Mesenchymal stem cell (in vitro differentiated cells and primary cell): ENCODE results near the gene RTN4RL2.

ENCODE experiments used
- DNase-seq: peaks from one replicate; pipeline ENCODE4 v3.0.0-alpha.2; 2013
- H2AFZ ChIP-seq: one replicate; pipeline ENCODE4 v1.6.1; 2013; ENCODE audit warnings: low read depth, mild to moderate bottlenecking, control low read depth, inconsistent platforms, low read length, moderate library complexity
- H2AK5ac ChIP-seq: 2 replicates; pipeline ENCODE4 v1.6.1; 2013; ENCODE audit warnings: low read length, moderate library complexity, mild to moderate bottlenecking, inconsistent platforms; ENCODE audit not compliant: severe bottlenecking
- H2BK120ac ChIP-seq: one replicate; pipeline ENCODE4 v1.6.1; 2013; ENCODE audit warnings: low read depth, mild to moderate bottlenecking, inconsistent platforms, low read length, moderate library complexity
- H2BK12ac ChIP-seq, 2 experiments: one replicate each; pipeline ENCODE4 v1.6.1; 2013; ENCODE audit warnings: inconsistent platforms in 2 of 2, low read length in 2 of 2, mild to moderate bottlenecking in 2 of 2, moderate library complexity in 2 of 2, control low read depth in 1 of 2
- H2BK15ac ChIP-seq: one replicate; pipeline ENCODE4 v1.6.1; 2013; ENCODE audit warnings: mild to moderate bottlenecking, low read depth, inconsistent platforms; ENCODE audit not compliant: poor library complexity, severe bottlenecking
- H2BK5ac ChIP-seq: 2 replicates; pipeline ENCODE4 v1.6.1; 2013; ENCODE audit warnings: low read depth, mild to moderate bottlenecking, low read length, control low read depth, inconsistent platforms; ENCODE audit not compliant: poor library complexity, severe bottlenecking
- H3K14ac ChIP-seq, 2 experiments: one replicate each; pipeline ENCODE4 v1.6.1; 2013; ENCODE audit warnings: inconsistent platforms in 2 of 2, low read length in 2 of 2, control low read depth in 1 of 2, mild to moderate bottlenecking in 1 of 2, moderate library complexity in 1 of 2
- H3K18ac ChIP-seq, 2 experiments: one replicate each; pipeline ENCODE4 v1.6.1; 2013; ENCODE audit warnings: inconsistent platforms in 2 of 2, low read length in 2 of 2, control low read depth in 1 of 2, low read depth in 1 of 2, mild to moderate bottlenecking in 1 of 2
- H3K23ac ChIP-seq, 2 experiments: one replicate each; pipeline ENCODE4 v1.6.1; 2013; ENCODE audit warnings: inconsistent platforms in 2 of 2, low read length in 2 of 2, mild to moderate bottlenecking in 2 of 2, moderate library complexity in 2 of 2, control low read depth in 1 of 2
- H3K27ac ChIP-seq: 2 replicates; pipeline ENCODE4 v1.5.1; 2013; ENCODE audit warnings: mild to moderate bottlenecking, moderate library complexity, low read length, control low read depth, inconsistent platforms; ENCODE audit not compliant: poor library complexity, severe bottlenecking
- H3K27me3 ChIP-seq, 2 experiments: 2 replicates each; pipeline versions ENCODE4 v1.6.1 to v1.7.0; 2013; ENCODE audit warnings: low read length in 2 of 2, mild to moderate bottlenecking in 2 of 2, moderate library complexity in 2 of 2, control low read depth in 1 of 2, inconsistent platforms in 1 of 2; ENCODE audit not compliant: control insufficient read depth in 1 of 2, insufficient read depth in 1 of 2
- H3K36me3 ChIP-seq, 2 experiments: 2 replicates each; pipeline versions ENCODE4 v1.6.1 to v1.7.0; 2013; ENCODE audit warnings: low read length in 2 of 2, control low read depth in 1 of 2, inconsistent platforms in 1 of 2, low read depth in 1 of 2, mild to moderate bottlenecking in 1 of 2; ENCODE audit not compliant: insufficient read depth in 2 of 2, control insufficient read depth in 1 of 2
- H3K4ac ChIP-seq, 2 experiments: one replicate each; pipeline ENCODE4 v1.6.1; 2013; ENCODE audit warnings: inconsistent platforms in 2 of 2, low read length in 2 of 2, mild to moderate bottlenecking in 2 of 2, moderate library complexity in 2 of 2, control low read depth in 1 of 2, low read depth in 1 of 2
- H3K4me1 ChIP-seq: 2 replicates; pipeline ENCODE4 v1.6.1; 2013; ENCODE audit warnings: low read depth, low read length, control low read depth; ENCODE audit not compliant: control insufficient read depth, insufficient read depth
- H3K4me2 ChIP-seq: 2 replicates; pipeline ENCODE4 v1.6.1; 2013; ENCODE audit warnings: low read length, mild to moderate bottlenecking, inconsistent platforms; ENCODE audit not compliant: poor library complexity, severe bottlenecking
- H3K4me3 ChIP-seq, 2 experiments: 2 replicates each; pipeline versions ENCODE4 v1.5.1 to v1.7.0; 2013; ENCODE audit warnings: low read length in 2 of 2, mild to moderate bottlenecking in 2 of 2, control low read depth in 1 of 2, low read depth in 1 of 2; ENCODE audit not compliant: insufficient read depth in 1 of 2
- H3K79me1 ChIP-seq: replicated peaks from 2 replicates; pipeline ENCODE4 v1.6.1; 2013; ENCODE audit warnings: mild to moderate bottlenecking, control low read depth, low read length, inconsistent platforms; ENCODE audit not compliant: poor library complexity, severe bottlenecking
- H3K9ac ChIP-seq: 2 replicates; pipeline ENCODE4 v1.7.0; 2013; ENCODE audit warnings: mild to moderate bottlenecking, low read length, moderate library complexity
- H3K9me3 ChIP-seq: 2 replicates; pipeline ENCODE4 v1.7.0; 2013; ENCODE audit warnings: mild to moderate bottlenecking, low read length; ENCODE audit not compliant: control insufficient read depth
- H4K8ac ChIP-seq: one replicate; pipeline ENCODE4 v1.6.1; 2013; ENCODE audit warnings: inconsistent platforms, mild to moderate bottlenecking, low read length, moderate library complexity
- H4K91ac ChIP-seq: one replicate; pipeline ENCODE4 v1.6.1; 2013; ENCODE audit warnings: mild to moderate bottlenecking, low read length, inconsistent platforms
- WGBS: methylation state at CpG from one replicate; pipeline ENCODE4 v1.1.7; 2013; ENCODE audit warnings: mixed read lengths; 5-methylcytosine and 5-hydroxymethylcytosine counted together

The RTN4RL2 gene

DNA sequence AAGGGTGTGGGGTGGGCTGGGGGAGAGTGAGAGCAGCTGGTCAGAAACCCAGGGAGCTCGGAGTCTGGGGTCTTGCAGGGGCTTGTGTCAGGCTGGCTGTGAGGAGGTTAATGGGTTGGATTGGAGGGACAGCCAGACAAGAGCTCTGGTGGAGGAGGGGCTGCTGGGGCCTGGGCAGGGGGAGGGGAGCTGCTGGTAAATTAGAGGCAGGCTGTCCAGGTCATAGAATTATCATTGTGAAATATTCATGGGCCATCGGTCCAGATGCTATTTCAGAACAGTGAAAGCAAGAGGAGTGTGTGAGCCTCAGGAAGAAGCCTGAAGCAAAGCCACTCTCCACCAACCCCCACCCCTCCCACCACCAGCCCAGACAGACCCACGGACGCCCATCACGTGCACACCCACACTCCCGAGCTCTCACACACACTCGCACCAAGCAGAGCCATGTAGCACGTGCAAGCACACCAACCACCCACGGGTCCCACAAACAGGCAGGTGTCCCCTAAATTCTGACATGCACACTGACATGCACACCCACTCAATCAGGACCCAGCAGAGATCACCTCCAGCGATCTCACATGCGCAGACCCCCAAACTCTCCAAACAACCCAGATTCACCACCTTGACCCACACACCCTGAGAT lies 18.8 kb downstream of the RTN4RL2 start:
- Histone ChIP-seq H4K91ac (no peak overlapping the region), H3K4ac (no peak overlapping the region), H2BK12ac (no peak overlapping the region), H2BK5ac (no peak overlapping the region), H3K4me2 (no peak overlapping the region), H2AFZ (no peak overlapping the region), H3K9me3 (no peaks in the 10 kb centered on the region), H3K23ac (no peak overlapping the region), H3K4me3 (no peak overlapping the region), H3K27me3 (peaks cover 46 to 95% of the 10 kb centered on the region in 2 experiments), H3K36me3 (no peaks in the 10 kb centered on the region), H2AK5ac (no peak overlapping the region), H4K8ac (no peak overlapping the region), H3K14ac (no peak overlapping the region), H3K27ac (no peak overlapping the region), H3K4me1 (peaks cover 24% of the 10 kb centered on the region), H3K9ac (no peak overlapping the region), H3K79me1 (no peaks in the 10 kb centered on the region), H2BK120ac (no peak overlapping the region), H3K18ac (no peak overlapping the region), H2BK15ac (peak overlapping the region; percentile 76)
- WGBS = 69% methylated on average over 11 of the region's 11 CpGs
- DNase-seq = no peak

DNA sequence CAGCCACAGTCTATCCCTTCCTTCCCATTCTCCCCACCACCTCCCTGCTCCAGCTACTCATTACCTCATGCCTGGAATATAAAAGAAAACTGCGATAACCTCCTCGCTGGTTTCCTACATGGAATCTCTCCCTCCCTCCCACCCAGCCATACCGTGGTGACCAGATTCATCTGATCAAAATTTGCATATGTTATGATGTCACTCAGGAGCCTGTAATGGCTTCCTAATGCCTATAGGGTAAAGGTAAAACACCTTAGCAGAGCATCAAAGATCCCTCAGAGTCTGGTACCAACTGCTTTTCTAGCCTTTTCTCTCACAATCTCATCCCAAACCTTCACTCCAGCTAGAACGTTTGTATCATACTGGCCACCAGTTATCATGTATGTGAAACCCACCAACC lies 19.6 kb downstream of the RTN4RL2 start:
- no peak overlapping the region for H3K4me2 ChIP-seq
- H3K4me1 ChIP-seq = peaks cover 22% of the 10 kb centered on the region
- H2BK120ac ChIP-seq = no peak overlapping the region
- H2BK12ac ChIP-seq = no peak overlapping the region
- no peak overlapping the region for H2AFZ ChIP-seq
- H2BK5ac ChIP-seq = no peak overlapping the region
- H2AK5ac ChIP-seq = no peak overlapping the region
- H3K36me3 ChIP-seq = peaks cover 3 to 4% of the 10 kb centered on the region in 2 experiments
- H3K4me3 ChIP-seq = no peak overlapping the region
- no peak overlapping the region for H2BK15ac ChIP-seq
- no peak overlapping the region for H3K4ac ChIP-seq
- no peaks in the 10 kb centered on the region for H3K79me1 ChIP-seq
- WGBS = 52% methylated on average over 4 of the region's 4 CpGs
- no peak overlapping the region for H4K91ac ChIP-seq
- H3K23ac ChIP-seq = no peak overlapping the region
- no peak for DNase-seq
- H3K18ac ChIP-seq = no peak overlapping the region
- no peak overlapping the region for H3K27ac ChIP-seq
- no peak overlapping the region for H3K14ac ChIP-seq
- H4K8ac ChIP-seq = no peak overlapping the region
- peaks cover 45 to 95% of the 10 kb centered on the region in 2 experiments for H3K27me3 ChIP-seq
- H3K9ac ChIP-seq = no peak overlapping the region
- no peaks in the 10 kb centered on the region for H3K9me3 ChIP-seq

DNA sequence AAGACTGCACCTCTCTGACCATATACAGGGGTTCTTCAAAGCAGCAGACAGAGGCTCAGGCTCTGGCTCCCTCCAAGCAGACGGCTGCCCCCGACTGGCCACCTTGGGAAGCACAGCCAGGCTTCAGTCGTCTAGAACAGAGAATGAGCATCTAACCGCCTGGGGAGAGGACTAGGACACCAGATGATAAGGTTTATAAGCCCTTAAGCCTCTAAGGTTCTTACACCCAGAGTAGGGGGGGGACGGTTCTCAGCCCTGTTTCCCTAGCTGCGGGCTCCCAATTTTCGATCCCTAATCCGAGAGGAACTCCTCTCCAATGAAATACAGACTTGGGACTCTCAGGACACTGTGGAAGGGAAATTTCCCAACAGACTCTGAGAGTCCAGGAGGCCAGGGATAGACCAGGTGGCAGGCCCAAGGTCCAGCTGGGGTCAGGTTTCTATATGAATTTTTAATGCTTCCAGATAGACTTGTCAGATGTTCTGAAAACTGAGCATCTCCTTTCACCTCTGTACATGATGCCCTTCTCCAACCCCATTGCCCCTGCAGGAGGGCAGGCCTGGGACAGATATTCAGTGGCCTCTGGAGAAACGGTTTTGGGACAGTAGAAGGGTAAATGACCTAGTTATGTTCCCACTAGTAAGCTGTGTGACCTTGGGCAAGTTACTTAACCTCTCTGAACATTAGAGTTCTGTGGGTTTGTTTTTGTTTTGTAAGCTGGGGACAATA lies 20.2 kb downstream of the RTN4RL2 start:
- no peak overlapping the region for H3K4me2 ChIP-seq
- H3K36me3 ChIP-seq = peaks cover 6 to 9% of the 10 kb centered on the region in 2 experiments
- H4K8ac ChIP-seq = no peak overlapping the region
- no peak overlapping the region for H3K9ac ChIP-seq
- H3K27ac ChIP-seq = no peak overlapping the region
- H3K4me1 ChIP-seq = peaks cover 22% of the 10 kb centered on the region
- no peak overlapping the region for H3K14ac ChIP-seq
- no peak overlapping the region for H3K23ac ChIP-seq
- H2AFZ ChIP-seq = no peak overlapping the region
- no peak overlapping the region for H4K91ac ChIP-seq
- H2AK5ac ChIP-seq = no peak overlapping the region
- no peak overlapping the region for H2BK120ac ChIP-seq
- DNase-seq = peak; percentile 53
- H3K4ac ChIP-seq = no peak overlapping the region
- H2BK12ac ChIP-seq = no peak overlapping the region
- no peaks in the 10 kb centered on the region for H3K79me1 ChIP-seq
- H3K18ac ChIP-seq = no peak overlapping the region
- H3K4me3 ChIP-seq = no peak overlapping the region
- H3K27me3 ChIP-seq = peaks cover 40 to 88% of the 10 kb centered on the region in 2 experiments
- 24% methylated on average over 9 of the region's 9 CpGs for WGBS
- no peak overlapping the region for H2BK5ac ChIP-seq
- no peak overlapping the region for H2BK15ac ChIP-seq
- H3K9me3 ChIP-seq = no peaks in the 10 kb centered on the region

DNA sequence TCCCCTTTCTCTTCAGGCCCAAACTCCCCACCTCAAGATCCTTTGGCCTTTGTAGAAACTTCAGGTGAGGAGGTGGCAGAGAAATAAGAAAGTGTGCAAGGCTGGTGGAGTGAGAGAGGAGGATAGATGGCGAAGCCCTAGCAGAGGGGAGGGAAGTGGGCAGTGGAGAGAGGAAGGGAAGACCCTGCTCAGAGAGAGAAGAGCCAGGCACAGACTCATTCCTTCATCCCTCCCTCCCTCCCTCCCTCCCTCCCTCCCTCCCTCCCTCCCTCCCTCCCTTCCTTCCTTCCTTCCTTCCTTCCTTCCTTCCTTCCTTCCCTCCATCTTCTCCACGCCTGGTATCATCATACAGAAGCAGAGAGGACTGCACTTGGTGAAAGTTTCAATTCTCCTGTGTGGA lies 21.0 kb downstream of the RTN4RL2 start:
- H3K27me3 ChIP-seq = peaks cover 33 to 82% of the 10 kb centered on the region in 2 experiments
- H3K23ac ChIP-seq = no peak overlapping the region
- no peak overlapping the region for H3K4ac ChIP-seq
- H3K18ac ChIP-seq = no peak overlapping the region
- H3K79me1 ChIP-seq = no peaks in the 10 kb centered on the region
- H2AFZ ChIP-seq = no peak overlapping the region
- H2BK12ac ChIP-seq = no peak overlapping the region
- no peak overlapping the region for H3K14ac ChIP-seq
- H2AK5ac ChIP-seq = no peak overlapping the region
- no peak overlapping the region for H3K27ac ChIP-seq
- no peaks in the 10 kb centered on the region for H3K9me3 ChIP-seq
- H2BK5ac ChIP-seq = no peak overlapping the region
- H2BK120ac ChIP-seq = no peak overlapping the region
- no peak overlapping the region for H2BK15ac ChIP-seq
- H3K9ac ChIP-seq = no peak overlapping the region
- peaks cover 18% of the 10 kb centered on the region for H3K4me1 ChIP-seq
- no peak overlapping the region for H4K91ac ChIP-seq
- H3K4me3 ChIP-seq = no peak overlapping the region
- WGBS = no CpG with 5 or more reads among the region's 2 CpGs
- peaks cover 6 to 12% of the 10 kb centered on the region in 2 experiments for H3K36me3 ChIP-seq
- no peak for DNase-seq
- no peak overlapping the region for H4K8ac ChIP-seq
- no peak overlapping the region for H3K4me2 ChIP-seq
